HL-60/S4 (cell line): ENCODE measurements around the gene L1TD1.
"Not testable (repeated sequence)": the region's sequence is repeated elsewhere in the genome, so short reads cannot be mapped to it uniquely, and the experiment has no call there.

Experiments used
- in situ Hi-C: fragments of 300-500 bp; cut with MboI; formaldehyde crosslinking; loops from 2 replicates; pipeline ENCODE4 v1.14.3; 2022; ENCODE audit warnings: low sequenced_read_pairs

L1TD1 gene

DNA sequence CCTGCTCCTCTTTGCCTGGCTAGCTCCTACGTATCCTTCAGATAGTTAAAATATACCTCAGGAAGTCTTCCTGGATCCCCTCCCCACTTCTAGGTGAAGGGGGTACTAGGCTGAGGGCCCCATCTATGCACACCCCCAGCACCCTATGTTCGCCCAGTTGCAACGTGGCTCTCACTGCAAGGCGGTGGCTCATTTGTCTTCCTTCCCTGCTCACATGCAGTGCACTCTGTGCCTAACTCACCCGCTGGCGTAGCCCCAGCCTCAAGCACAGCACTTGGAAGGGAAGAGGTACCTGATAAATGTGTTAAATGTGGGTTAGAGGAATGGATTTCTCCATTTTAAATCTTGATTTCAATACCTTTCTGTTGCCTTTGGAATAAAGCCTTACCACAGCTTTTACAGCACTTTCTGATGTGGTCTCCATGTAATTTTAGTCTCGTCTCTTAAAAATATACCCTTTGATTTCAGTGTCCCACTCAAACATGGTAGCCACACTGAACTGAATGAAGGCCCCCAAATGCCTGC, 39.3 kb downstream of the L1TD1 start:
- in situ Hi-C loops, result no loop called here

DNA sequence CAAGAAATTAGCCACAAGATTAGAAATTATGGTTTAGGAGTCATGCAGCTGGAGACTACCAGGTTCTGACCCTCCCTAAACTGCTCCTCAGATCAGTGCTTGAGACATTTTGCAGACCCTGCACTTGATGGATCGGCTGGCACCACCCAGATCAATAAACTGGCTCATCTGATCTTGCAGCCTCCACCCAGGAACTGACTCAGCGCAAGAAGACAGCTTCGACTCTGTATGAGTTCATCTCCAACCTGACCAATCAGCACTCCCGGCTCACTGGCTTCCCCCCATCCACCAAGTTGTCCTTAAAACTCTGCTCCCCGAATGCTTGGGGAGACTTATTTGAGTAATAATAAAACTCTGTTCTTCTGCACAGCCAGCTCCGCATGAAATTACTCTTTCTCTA, 40.0 kb downstream of the L1TD1 start:
- in situ Hi-C loops, result no loop called here

GRCh38 chr1:62235576-62235975, 40.9 kb downstream of the L1TD1 start:
- in situ Hi-C loops, result no loop called here

- in situ Hi-C loops, result no loop called here
Observed at GRCh38 chr1:62237361-62237760, 42.7 kb downstream of the L1TD1 start.

- in situ Hi-C loops, result no loop called here
Observed at GRCh38 chr1:62237950-62238374, 43.3 kb downstream of the L1TD1 start.

DNA sequence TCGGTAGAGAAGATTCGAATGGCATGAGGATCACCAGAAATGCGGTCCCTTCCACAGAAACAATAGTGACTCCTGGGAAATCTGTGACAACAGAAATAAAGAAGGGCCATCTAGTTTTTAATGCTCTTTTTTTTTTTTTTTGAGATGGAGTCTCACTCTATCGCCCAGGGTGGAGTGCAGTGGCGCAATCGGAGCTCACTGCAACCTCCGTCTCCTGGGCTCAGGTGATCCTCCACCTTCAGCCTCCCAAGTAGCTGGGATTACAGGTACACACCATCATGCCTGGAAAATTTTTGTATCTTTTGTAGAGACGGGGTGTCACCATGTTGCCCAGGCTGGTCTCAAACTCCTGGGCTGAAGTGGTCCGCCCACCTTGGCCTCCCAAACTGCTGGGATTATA, 43.9 kb downstream of the L1TD1 start:
- in situ Hi-C loops, result no loop called here

GRCh38 chr1:62239652-62240403, 45.2 kb downstream of the L1TD1 start:
- in situ Hi-C loops, result not testable (repeated sequence)

DNA sequence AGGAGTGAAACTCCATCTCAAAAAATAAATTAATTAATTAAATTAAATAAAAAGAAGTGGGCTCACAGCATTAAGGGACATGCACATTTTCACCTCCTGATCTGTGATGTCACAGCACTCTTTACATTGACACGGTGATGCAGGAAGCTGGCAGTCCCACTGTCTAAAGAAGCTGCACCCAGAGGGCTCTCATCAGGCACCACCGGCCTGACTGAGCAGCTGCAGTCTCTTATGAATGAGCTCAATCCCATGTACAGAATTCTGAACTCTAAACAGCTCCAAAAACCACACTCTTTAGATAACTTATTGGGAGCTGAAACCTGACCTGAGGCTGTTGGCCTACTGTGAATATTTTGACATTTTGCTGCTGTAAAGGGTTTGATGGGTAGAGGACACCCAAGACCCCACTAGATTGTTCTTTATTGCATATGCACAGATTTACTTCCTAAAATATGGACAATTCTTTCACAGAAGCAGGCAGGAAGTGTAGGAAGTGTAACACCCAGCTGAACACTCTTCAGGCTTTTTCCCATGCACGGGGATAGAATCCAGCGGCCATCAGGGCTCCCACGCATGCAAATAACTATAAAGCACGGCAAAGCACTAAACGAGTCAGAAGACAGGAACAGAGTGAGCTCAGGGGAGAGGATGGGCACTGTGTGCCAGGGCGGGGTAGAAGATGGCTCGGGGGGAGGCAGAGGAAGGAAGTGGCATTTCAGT, 46.2 kb downstream of the L1TD1 start:
- in situ Hi-C loops, result no loop called here

- in situ Hi-C loops, result no loop called here
Observed at GRCh38 chr1:62241371-62242131, 46.9 kb downstream of the L1TD1 start.

- in situ Hi-C loops, result not testable (repeated sequence)
Observed at GRCh38 chr1:62244380-62244779, 49.7 kb downstream of the L1TD1 start.

GRCh38 chr1:62245201-62245600, 50.6 kb downstream of the L1TD1 start:
- in situ Hi-C loops, result no loop called here

DNA sequence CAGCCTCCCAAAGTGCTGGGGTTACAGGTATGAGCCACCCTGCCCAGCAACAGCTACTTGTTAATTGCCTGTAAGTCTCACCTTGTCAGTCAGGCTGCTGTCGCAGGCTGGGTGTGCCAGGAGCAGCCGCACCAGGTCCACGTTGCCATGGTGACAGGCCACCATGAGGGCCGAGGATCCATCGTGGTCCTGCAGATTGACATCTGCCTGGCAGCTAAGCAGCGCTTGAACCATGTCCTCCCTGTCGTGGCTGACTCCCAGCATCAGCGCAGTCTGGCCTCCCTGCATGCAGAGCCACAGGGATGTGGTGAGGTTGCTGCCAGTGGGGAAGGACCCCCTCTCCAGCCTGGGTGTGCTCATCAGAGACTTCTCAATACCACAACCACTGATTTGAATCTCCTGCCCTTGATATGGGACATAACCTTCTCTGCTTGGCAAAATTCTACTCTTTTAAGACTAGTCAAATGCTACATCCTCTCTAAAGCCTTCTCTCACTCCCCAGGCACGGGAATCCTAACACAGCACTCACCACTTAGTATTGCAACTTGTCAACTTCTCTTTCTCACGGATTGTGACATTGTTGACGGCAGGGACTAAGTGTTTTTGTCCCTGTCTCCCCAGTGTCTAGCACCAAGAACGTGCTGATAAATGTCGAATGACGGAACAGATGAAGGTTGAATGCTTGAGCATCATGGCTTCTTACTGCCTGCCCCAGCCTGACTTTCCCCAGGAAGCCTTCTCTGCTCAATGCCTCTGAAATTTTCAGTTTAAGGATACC, 52.9 kb downstream of the L1TD1 start:
- in situ Hi-C loops, result no loop called here

DNA sequence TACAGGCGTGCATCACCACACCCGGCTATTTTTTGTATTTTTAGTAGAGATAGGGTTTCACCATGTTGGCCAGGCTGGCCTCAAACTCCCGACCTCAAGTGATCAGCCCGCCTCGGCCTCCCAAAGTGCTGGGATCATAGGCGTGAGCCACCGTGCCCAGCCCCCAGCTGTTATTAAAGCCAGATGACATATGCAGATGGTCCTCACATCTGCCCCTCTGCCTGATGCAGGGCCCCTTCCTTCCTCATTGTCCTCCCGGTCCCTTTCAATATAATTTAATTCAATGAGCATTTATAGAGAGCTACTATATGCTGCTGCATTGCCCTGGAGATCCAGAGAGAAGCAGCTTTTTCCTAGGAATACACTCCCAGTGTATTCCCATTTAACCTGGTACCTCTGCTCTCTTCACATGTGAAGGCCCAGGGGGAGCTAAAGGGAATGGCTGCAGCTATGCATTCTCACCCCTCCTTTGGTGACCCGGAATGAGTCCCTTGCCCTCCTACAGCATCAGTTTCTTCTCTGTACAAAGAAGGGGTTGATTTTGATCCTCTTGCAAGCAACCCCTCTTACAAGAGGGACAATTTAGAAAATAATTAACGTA, 55.6 kb downstream of the L1TD1 start:
- in situ Hi-C loops, result no loop called here

- in situ Hi-C loops, result no loop called here
Observed at GRCh38 chr1:62259551-62259950, 64.9 kb downstream of the L1TD1 start.

- in situ Hi-C loops, result no loop called here
Observed at GRCh38 chr1:62260688-62261087, 66.0 kb downstream of the L1TD1 start.
